ENCODE measurements around the gene MOB1B.

- TF ChIP-seq CTCF (IDR thresholded peaks at IDR 0.05; ENCODE audit: borderline replicate concordance, extremely low read depth, low read length, poor library complexity, severe bottlenecking): no peak
- TF ChIP-seq EZH2 (IDR thresholded peaks at IDR 0.05; ENCODE audit: borderline replicate concordance, low read depth, low read length, severe bottlenecking): no peak
Observed at GRCh38 chr4:70954032-70954431, 51.9 kb downstream of the MOB1B start.
